HUES48 (cell line): ENCODE results near the gene CLK3.
"Not testable (repeated sequence)": the region's sequence is repeated elsewhere in the genome, so short reads cannot be mapped to it uniquely, and the experiment has no call there.

Experiments used
- H3K27ac ChIP-seq: one replicate; pipeline ENCODE4 v1.7.0; 2013; ENCODE audit warnings: low read depth, low read length, inconsistent platforms
- H3K27me3 ChIP-seq: 2 replicates; pipeline ENCODE4 v1.6.1; 2013; ENCODE audit warnings: mild to moderate bottlenecking, low read length; ENCODE audit not compliant: control insufficient read depth, insufficient read depth
- H3K36me3 ChIP-seq: 2 replicates; pipeline ENCODE4 v1.6.1; 2013; ENCODE audit warnings: low read length; ENCODE audit not compliant: control insufficient read depth, insufficient read depth
- H3K4me1 ChIP-seq: 2 replicates; pipeline ENCODE4 v1.6.1; 2013; ENCODE audit warnings: mild to moderate bottlenecking, low read length; ENCODE audit not compliant: control insufficient read depth, insufficient read depth
- H3K4me3 ChIP-seq: 2 replicates; pipeline ENCODE4 v1.5.1; 2013; ENCODE audit warnings: mild to moderate bottlenecking, low read depth, low read length
- H3K9ac ChIP-seq: 2 replicates; pipeline ENCODE4 v1.6.1; 2013; ENCODE audit warnings: mild to moderate bottlenecking, low read depth, low read length, moderate library complexity
- H3K9me3 ChIP-seq: 2 replicates; pipeline ENCODE4 v1.6.1; 2013; ENCODE audit warnings: low read length; ENCODE audit not compliant: control insufficient read depth, insufficient read depth

The CLK3 gene

GRCh38 chr15:74622758-74623157 lies 7.1 kb downstream of the CLK3 start:
- Histone ChIP-seq H3K9ac (no peak overlapping the region), H3K27me3 (no peaks in the 10 kb centered on the region), H3K9me3 (no peaks in the 10 kb centered on the region), H3K4me3 (no peak overlapping the region), H3K4me1 (no peaks in the 10 kb centered on the region), H3K27ac (no peak overlapping the region), H3K36me3 (peaks cover 88% of the 10 kb centered on the region)

DNA sequence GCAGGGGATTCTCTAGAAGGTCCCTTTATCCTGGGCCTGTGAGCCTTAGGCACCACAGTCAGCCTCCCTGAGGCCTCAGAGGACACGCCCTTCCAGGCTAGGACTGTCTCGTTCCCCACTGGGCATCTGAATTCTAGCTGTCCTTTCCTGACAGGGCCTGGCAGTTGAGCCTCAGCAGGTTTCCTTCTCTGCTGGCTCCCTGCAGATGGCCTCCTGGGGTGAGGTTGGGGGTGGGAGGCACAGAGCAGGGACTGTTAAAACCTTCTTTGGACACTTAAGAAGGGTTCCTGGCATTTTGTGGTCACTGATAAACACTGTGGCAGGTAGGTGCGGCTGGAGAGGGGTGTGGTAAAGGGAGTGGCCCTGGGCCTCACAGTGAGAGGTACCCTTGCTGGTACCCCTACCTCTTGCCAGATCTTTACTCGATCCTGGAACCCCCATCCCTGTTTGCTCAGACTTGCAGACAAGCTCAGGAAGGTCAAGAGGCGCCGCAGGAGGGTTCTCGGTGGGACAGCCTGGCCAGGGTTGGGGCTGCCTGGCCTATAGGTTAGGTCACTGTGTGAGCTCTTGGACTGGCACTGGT lies 8.5 kb downstream of the CLK3 start:
- no peaks in the 10 kb centered on the region for H3K4me1 ChIP-seq
- H3K27me3 ChIP-seq, result no peaks in the 10 kb centered on the region
- no peaks in the 10 kb centered on the region for H3K9me3 ChIP-seq
- H3K9ac ChIP-seq, result no peak overlapping the region
- H3K27ac ChIP-seq, result no peak overlapping the region
- H3K4me3 ChIP-seq, result no peak overlapping the region
- H3K36me3 ChIP-seq, result peaks cover 99% of the 10 kb centered on the region

DNA sequence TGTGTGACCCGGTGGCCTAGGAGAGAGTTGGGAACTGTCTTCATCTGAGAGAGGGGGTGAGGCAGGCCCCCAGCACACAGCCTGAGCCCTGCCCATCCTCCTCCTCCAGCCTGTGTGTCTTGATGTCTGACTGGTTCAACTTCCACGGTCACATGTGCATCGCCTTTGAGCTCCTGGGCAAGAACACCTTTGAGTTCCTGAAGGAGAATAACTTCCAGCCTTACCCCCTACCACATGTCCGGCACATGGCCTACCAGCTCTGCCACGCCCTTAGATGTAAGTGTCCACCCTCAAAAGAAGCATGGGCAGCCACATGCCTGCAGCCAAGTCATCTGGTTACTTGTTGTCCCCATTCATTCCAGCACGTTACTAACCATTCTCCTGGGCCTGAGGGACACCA lies 10.1 kb downstream of the CLK3 start:
- H3K27me3 ChIP-seq, result no peaks in the 10 kb centered on the region
- H3K9ac ChIP-seq, result no peak overlapping the region
- no peak overlapping the region for H3K4me3 ChIP-seq
- H3K36me3 ChIP-seq, result peaks cover 98% of the 10 kb centered on the region
- no peaks in the 10 kb centered on the region for H3K9me3 ChIP-seq
- no peak overlapping the region for H3K27ac ChIP-seq
- no peaks in the 10 kb centered on the region for H3K4me1 ChIP-seq

DNA sequence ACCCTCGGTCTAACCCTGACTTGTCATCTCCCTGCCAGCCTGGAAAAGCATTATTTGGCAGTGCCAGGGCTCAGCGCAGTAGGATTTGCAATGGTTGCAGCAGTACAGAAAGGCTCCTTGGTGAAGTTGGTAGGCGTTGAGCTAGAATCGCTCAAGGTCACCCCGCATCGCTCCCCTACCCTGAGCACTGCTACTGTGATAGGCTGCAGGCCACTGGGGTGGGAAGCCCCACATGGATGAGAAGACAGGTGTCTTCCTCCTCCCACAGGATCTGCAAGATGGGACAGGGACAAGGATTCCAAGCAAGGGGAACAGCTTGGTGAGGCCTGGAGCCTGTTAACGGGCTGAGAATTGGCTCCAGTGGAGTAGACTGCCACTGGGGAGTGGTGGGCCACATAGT lies 10.7 kb downstream of the CLK3 start:
- no peak overlapping the region for H3K9ac ChIP-seq
- no peaks in the 10 kb centered on the region for H3K4me1 ChIP-seq
- H3K36me3 ChIP-seq, result peaks cover 99% of the 10 kb centered on the region
- no peak overlapping the region for H3K27ac ChIP-seq
- no peak overlapping the region for H3K4me3 ChIP-seq
- no peaks in the 10 kb centered on the region for H3K27me3 ChIP-seq
- no peaks in the 10 kb centered on the region for H3K9me3 ChIP-seq

GRCh38 chr15:74626752-74627692 lies 11.4 kb downstream of the CLK3 start:
- Histone ChIP-seq H3K4me3 (no peak overlapping the region), H3K27ac (no peak overlapping the region), H3K4me1 (no peaks in the 10 kb centered on the region), H3K36me3 (peaks cover 98% of the 10 kb centered on the region), H3K27me3 (no peaks in the 10 kb centered on the region), H3K9me3 (no peaks in the 10 kb centered on the region), H3K9ac (no peak overlapping the region)

DNA sequence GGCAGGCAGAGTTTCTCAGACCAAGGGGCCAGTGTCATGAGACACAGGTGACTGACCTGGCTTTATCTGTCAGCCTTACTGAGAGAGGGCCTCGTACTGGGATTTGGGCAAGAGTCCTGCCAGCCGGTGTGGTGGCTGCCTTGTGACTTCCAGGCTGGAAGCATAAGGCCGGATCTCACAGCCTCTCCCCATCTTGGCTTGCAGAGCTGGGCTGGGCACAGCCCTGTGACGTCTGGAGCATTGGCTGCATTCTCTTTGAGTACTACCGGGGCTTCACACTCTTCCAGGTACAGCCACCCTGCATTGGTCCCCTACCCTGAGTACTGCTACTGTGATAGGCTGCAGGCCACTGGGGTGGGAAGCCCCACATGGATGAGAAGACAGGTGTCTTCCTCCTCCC lies 12.1 kb downstream of the CLK3 start:
- Histone ChIP-seq H3K4me1 (no peaks in the 10 kb centered on the region), H3K36me3 (peaks cover 98% of the 10 kb centered on the region), H3K4me3 (no peak overlapping the region)

GRCh38 chr15:74628199-74628598 lies 12.6 kb downstream of the CLK3 start:
- H3K9me3 ChIP-seq, result no peaks in the 10 kb centered on the region
- no peaks in the 10 kb centered on the region for H3K27me3 ChIP-seq
- H3K4me1 ChIP-seq, result no peaks in the 10 kb centered on the region
- no peak overlapping the region for H3K4me3 ChIP-seq
- H3K9ac ChIP-seq, result no peak overlapping the region
- peaks cover 98% of the 10 kb centered on the region for H3K36me3 ChIP-seq
- H3K27ac ChIP-seq, result no peak overlapping the region

More for the DNA sequence above, 12.1 kb downstream of the CLK3 start:
- no peaks in the 10 kb centered on the region for H3K9me3 ChIP-seq
- no peaks in the 10 kb centered on the region for H3K27me3 ChIP-seq
- no peak overlapping the region for H3K9ac ChIP-seq
- H3K27ac ChIP-seq, result no peak overlapping the region

GRCh38 chr15:74628949-74629348 lies 13.3 kb downstream of the CLK3 start:
- H3K27ac ChIP-seq, result no peak overlapping the region
- peaks cover 98% of the 10 kb centered on the region for H3K36me3 ChIP-seq
- no peaks in the 10 kb centered on the region for H3K9me3 ChIP-seq
- no peaks in the 10 kb centered on the region for H3K4me1 ChIP-seq
- H3K4me3 ChIP-seq, result no peak overlapping the region
- H3K27me3 ChIP-seq, result no peaks in the 10 kb centered on the region
- no peak overlapping the region for H3K9ac ChIP-seq

GRCh38 chr15:74629696-74630095 lies 14.1 kb downstream of the CLK3 start:
- H3K4me3 ChIP-seq, H3K27ac ChIP-seq, H3K4me1 ChIP-seq, H3K9me3 ChIP-seq, H3K9ac ChIP-seq, H3K27me3 ChIP-seq: not testable (repeated sequence)
- H3K36me3 ChIP-seq, result peaks cover 98% of the 10 kb centered on the region

DNA sequence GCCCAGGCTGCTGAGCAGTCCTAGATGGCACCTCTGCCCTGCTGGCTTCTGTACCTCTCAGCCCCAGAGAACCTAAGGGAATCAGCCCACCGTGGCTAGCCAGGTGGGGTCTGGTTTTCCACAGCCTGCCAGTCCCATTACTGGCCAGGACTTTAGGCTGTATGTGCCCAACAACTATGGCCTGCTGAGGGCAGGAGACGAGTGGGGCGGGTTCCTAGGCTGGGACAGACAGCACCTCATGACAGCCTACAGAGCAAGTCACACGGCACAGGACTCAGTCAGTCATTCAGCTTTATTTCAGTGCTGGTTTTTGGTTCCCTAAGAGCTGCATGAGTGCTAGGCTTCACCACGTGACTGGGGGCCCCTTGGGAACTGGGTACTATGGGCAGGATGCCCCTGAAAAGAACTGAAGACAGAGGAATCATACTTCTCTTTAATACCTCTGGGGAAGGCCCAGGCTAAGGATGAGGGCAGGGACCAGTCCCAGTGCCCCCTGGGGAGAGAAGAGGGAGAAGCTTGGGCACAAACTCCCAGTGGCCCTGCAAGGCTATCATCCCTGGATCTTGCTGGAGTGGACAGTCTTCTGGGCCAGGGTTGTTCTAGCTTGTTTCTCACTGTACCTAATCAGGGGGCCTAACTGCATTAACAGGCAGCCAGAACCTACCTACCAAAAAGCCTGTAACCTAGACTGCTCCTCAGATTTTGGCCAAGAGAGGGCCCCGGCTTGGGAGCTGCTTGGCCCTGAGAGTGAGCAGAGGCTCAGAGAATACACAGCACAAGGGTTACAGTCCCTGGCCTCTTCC lies 14.8 kb downstream of the CLK3 start:
- Histone ChIP-seq H3K9me3 (no peaks in the 10 kb centered on the region), H3K27me3 (no peaks in the 10 kb centered on the region), H3K36me3 (peaks cover 97% of the 10 kb centered on the region), H3K27ac (no peak overlapping the region), H3K4me1 (no peaks in the 10 kb centered on the region), H3K4me3 (no peak overlapping the region), H3K9ac (no peak overlapping the region)

DNA sequence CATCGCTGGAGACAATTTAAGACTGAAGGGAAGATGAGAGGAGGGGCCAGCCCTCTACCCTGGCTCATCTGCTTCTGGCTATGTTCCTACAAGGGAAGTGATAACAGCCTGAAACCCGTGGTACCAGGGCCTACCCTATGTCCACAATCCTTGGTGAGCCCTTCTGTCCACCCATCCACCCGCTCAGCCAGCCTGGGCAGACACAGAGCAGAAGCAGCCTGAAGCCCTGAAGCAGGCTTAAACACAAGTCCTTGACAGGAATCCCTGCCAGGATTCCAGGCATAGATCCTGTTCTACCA lies 15.4 kb downstream of the CLK3 start:
- Histone ChIP-seq H3K36me3 (peaks cover 96% of the 10 kb centered on the region), H3K9ac (no peak overlapping the region), H3K4me1 (no peaks in the 10 kb centered on the region), H3K4me3 (no peak overlapping the region), H3K27ac (no peak overlapping the region), H3K27me3 (no peaks in the 10 kb centered on the region), H3K9me3 (no peaks in the 10 kb centered on the region)
